Ectodermal cell (in vitro differentiated cells): ENCODE results near the gene ADCY5.

ENCODE experiments used
- H3K27ac ChIP-seq: 2 replicates; pipeline ENCODE4 v1.7.0; 2013; ENCODE audit warnings: mild to moderate bottlenecking, low read depth, low read length; ENCODE audit not compliant: insufficient read depth, poor library complexity, severe bottlenecking
- H3K27me3 ChIP-seq: 2 replicates; pipeline ENCODE4 v1.7.0; 2013; ENCODE audit warnings: mild to moderate bottlenecking, low read length; ENCODE audit not compliant: insufficient read depth, control insufficient read depth, poor library complexity, severe bottlenecking
- H3K36me3 ChIP-seq: one replicate; pipeline ENCODE4 v1.7.0; 2013; ENCODE audit warnings: low read length; ENCODE audit not compliant: control insufficient read depth, insufficient read depth
- H3K4me1 ChIP-seq: one replicate; pipeline ENCODE4 v1.7.0; 2013; ENCODE audit warnings: low read length; ENCODE audit not compliant: control insufficient read depth, insufficient read depth
- H3K4me3 ChIP-seq: 2 replicates; pipeline ENCODE4 v1.7.0; 2013; ENCODE audit warnings: low read depth, low read length, control low read depth; ENCODE audit not compliant: insufficient read depth
- H3K9me3 ChIP-seq: 2 replicates; pipeline ENCODE4 v1.7.0; 2013; ENCODE audit warnings: mild to moderate bottlenecking, low read length, moderate library complexity; ENCODE audit not compliant: control insufficient read depth
- WGBS, 2 experiments: methylation state at CpG; one replicate each; pipeline ENCODE4 v1.1.7; 2013; ENCODE audit warnings: missing lambda C conversion rate in 2 of 2; 5-methylcytosine and 5-hydroxymethylcytosine counted together

Gene ADCY5

GRCh38 chr3:123370819-123371218 lies 78.1 kb downstream of the ADCY5 start:
- no peak overlapping the region for H3K27ac ChIP-seq
- no peaks in the 10 kb centered on the region for H3K27me3 ChIP-seq
- no peak overlapping the region for H3K4me3 ChIP-seq
- H3K9me3 ChIP-seq = no peaks in the 10 kb centered on the region
- WGBS, 2 experiments = 72 to 80% methylated on average over 7 of the region's 7 CpGs
- H3K36me3 ChIP-seq = no peaks in the 10 kb centered on the region
- H3K4me1 ChIP-seq = no peaks in the 10 kb centered on the region

DNA sequence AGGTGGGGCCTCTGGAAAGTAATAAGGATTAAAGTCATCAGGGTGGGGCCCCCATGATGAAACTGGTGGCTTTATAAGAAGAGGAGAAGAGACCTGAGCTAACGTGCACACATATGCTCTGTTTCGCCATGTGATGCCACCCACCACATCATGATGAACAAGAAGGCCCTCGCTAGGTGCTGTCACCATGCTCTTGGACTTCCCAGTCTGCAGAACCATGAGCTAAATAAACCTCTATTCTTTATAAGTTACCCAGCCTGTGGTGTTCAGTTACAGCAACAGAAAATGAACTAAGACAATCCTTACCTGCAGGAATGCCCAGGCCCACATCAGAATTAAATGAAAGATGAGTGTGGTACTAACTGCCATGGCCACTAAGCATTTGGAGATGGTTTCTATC lies 79.8 kb downstream of the ADCY5 start:
- no peaks in the 10 kb centered on the region for H3K36me3 ChIP-seq
- no peak overlapping the region for H3K4me3 ChIP-seq
- no peaks in the 10 kb centered on the region for H3K9me3 ChIP-seq
- H3K27ac ChIP-seq = no peak overlapping the region
- no peaks in the 10 kb centered on the region for H3K27me3 ChIP-seq
- WGBS, 2 experiments = 92 to 95% methylated on average over 3 of the region's 3 CpGs
- no peaks in the 10 kb centered on the region for H3K4me1 ChIP-seq

GRCh38 chr3:123367467-123368154 lies 81.3 kb downstream of the ADCY5 start:
- H3K27me3 ChIP-seq = no peaks in the 10 kb centered on the region
- 83 to 85% methylated on average over 8 to 9 of the region's 9 CpGs for WGBS, 2 experiments
- no peaks in the 10 kb centered on the region for H3K9me3 ChIP-seq

DNA sequence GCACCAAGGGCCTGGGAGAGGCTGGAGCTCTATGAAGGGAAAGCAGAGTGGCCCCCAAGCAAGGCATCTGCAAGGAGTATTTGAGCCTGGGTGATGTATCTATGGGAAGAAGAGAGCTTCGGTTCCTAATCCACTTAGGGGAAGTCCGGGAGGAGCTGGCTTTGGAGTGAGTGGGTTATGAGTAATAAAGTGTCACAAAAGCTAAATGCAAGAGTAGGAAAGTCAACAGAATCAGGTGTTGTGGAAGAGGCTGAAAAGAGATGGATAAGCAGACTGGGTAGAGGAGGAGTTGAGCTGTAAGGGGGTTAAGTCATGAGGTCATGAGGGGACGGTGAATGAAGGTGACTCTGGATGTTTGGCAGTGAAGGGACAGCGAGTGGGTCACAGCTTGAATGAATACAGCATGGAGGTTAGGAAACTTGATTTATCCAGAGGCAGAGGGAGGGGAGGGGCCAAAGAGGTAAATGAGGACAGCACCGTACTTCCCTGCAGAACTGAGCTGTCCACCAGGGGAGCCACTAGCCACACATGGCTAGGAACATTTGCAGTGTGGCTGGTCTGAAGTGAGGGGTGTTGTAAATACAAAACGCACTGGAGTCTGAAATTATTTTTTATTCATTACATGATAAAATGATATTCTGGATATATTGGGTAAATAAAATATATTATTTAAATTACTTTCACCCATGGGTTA lies 83.3 kb downstream of the ADCY5 start:
- no peaks in the 10 kb centered on the region for H3K4me1 ChIP-seq
- WGBS, 2 experiments = 45 to 50% methylated on average over 5 of the region's 6 CpGs
- H3K9me3 ChIP-seq = no peaks in the 10 kb centered on the region
- H3K36me3 ChIP-seq = no peaks in the 10 kb centered on the region
- no peak overlapping the region for H3K27ac ChIP-seq
- no peak overlapping the region for H3K4me3 ChIP-seq
- no peaks in the 10 kb centered on the region for H3K27me3 ChIP-seq

More at GRCh38 chr3:123367467-123368154, 81.3 kb downstream of the ADCY5 start:
- Histone ChIP-seq H3K27ac (no peak overlapping the region), H3K4me1 (no peaks in the 10 kb centered on the region), H3K4me3 (no peak overlapping the region), H3K36me3 (no peaks in the 10 kb centered on the region)

- Histone ChIP-seq H3K4me1 (no peaks in the 10 kb centered on the region), H3K27ac (no peak overlapping the region), H3K4me3 (no peak overlapping the region), H3K27me3 (no peaks in the 10 kb centered on the region), H3K9me3 (no peaks in the 10 kb centered on the region), H3K36me3 (no peaks in the 10 kb centered on the region)
- 67 to 68% methylated on average over 4 of the region's 4 CpGs for WGBS, 2 experiments
Measured at GRCh38 chr3:123361071-123361470, 87.8 kb downstream of the ADCY5 start.

GRCh38 chr3:123357275-123357674 lies 91.6 kb downstream of the ADCY5 start:
- Histone ChIP-seq H3K4me3 (no peak overlapping the region), H3K27ac (no peak overlapping the region), H3K4me1 (no peaks in the 10 kb centered on the region), H3K9me3 (no peaks in the 10 kb centered on the region), H3K27me3 (no peaks in the 10 kb centered on the region), H3K36me3 (no peaks in the 10 kb centered on the region)
- WGBS, 2 experiments = 74 to 85% methylated on average over 3 of the region's 3 CpGs

DNA sequence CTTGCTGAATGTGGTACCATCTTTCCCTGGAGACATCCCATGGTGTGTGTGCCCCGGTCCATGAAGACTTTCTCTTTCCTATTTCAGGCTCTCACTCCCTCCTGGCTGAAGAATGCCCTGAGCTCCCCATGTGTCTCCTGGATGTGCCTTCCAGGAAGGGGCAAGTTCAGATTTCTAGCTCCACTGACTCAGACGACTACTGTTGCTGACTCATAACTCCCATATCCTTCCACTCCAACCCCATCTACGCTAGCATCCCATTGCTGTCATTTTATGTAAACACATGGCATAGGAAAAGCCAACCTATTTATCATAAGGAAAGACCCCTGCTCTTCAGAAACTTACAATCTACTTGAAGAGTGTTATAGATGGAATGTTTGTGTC lies 95.0 kb downstream of the ADCY5 start:
- Histone ChIP-seq H3K4me3 (no peak overlapping the region), H3K9me3 (no peaks in the 10 kb centered on the region), H3K27ac (no peak overlapping the region), H3K36me3 (no peaks in the 10 kb centered on the region), H3K4me1 (no peaks in the 10 kb centered on the region), H3K27me3 (no peaks in the 10 kb centered on the region)
- WGBS, 2 experiments = 92 to 99% methylated on average over 3 of the region's 3 CpGs

GRCh38 chr3:123353227-123353849 lies 95.6 kb downstream of the ADCY5 start:
- Histone ChIP-seq H3K9me3 (no peaks in the 10 kb centered on the region), H3K4me1 (no peaks in the 10 kb centered on the region), H3K27ac (no peak overlapping the region), H3K27me3 (no peaks in the 10 kb centered on the region), H3K4me3 (no peak overlapping the region), H3K36me3 (no peaks in the 10 kb centered on the region)
- 96% methylated on average over 10 of the region's 10 CpGs for WGBS, 2 experiments

DNA sequence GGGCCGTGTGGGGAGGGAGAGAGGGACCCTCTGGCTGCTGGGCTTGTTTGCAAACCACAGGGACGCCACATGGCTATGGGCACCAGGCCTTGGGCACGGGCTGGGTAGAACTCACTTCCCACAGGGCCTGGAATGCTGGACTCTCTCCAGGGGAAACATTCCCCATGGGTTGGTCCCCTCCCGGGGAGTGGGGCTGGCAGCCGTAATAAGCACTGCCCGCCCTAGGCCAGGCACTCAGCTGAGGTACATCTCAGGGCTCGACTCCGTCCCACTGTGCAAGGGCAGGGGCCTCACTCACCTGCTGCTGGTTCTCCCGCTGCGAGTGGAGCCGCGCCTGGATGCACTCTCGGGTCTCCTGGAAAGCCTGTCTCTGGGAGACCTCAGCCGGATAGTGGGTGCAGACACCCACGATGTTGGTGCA lies 96.7 kb downstream of the ADCY5 start:
- H3K36me3 ChIP-seq = no peaks in the 10 kb centered on the region
- H3K4me1 ChIP-seq = no peaks in the 10 kb centered on the region
- no peaks in the 10 kb centered on the region for H3K9me3 ChIP-seq
- H3K4me3 ChIP-seq = no peak overlapping the region
- no peak overlapping the region for H3K27ac ChIP-seq
- H3K27me3 ChIP-seq = no peaks in the 10 kb centered on the region
- WGBS, 2 experiments = 89% methylated on average over 15 of the region's 15 CpGs

DNA sequence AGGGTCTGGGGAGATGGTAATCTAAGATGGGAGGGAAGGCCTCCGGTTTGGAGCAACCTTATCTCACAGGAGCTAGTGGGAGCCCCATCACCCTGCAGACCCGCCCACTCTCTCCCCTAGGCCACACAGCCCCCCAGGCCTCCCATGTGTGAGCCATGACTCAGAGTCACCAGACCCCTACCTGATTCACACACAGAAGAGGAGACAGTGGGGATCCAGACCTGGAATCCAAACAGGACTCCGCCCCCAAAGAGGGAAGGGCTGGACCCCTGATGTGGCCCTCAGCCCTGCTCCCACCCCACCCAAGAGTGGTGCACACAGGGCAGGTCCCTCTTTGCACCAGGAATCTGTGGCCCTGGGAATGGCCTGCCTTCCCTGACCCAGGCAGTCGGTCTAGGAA lies 97.4 kb downstream of the ADCY5 start:
- Histone ChIP-seq H3K9me3 (no peaks in the 10 kb centered on the region), H3K4me1 (no peaks in the 10 kb centered on the region), H3K27me3 (no peaks in the 10 kb centered on the region), H3K27ac (no peak overlapping the region), H3K4me3 (no peak overlapping the region), H3K36me3 (no peaks in the 10 kb centered on the region)
- WGBS, 2 experiments = 90 to 93% methylated on average over 4 of the region's 4 CpGs
